HG03354 (cell line): ENCODE results near the gene KCNMA1.
"Not testable (repeated sequence)": the region's sequence is repeated elsewhere in the genome, so short reads cannot be mapped to it uniquely, and the experiment has no call there.

Experiments used
- ATAC-seq: cut with Tn5 transposase; IDR thresholded peaks from one replicate; pipeline ENCODE4 v1.9.1; 2021; ENCODE audit warnings: mild to moderate bottlenecking; ENCODE audit not compliant: unreplicated experiment, poor library complexity, severe bottlenecking

The KCNMA1 gene

GRCh38 chr10:77393821-77394501 is 243.6 kb downstream of the KCNMA1 start:
- no peak for ATAC-seq

GRCh38 chr10:77393411-77393810 is 244.2 kb downstream of the KCNMA1 start:
- ATAC-seq: no peak

GRCh38 chr10:77392851-77393250 is 244.8 kb downstream of the KCNMA1 start:
- ATAC-seq: no peak

- ATAC-seq: no peak
These were observed 245.3 kb downstream of the KCNMA1 start for GRCh38 chr10:77392236-77392721.

GRCh38 chr10:77391605-77392235 is 245.9 kb downstream of the KCNMA1 start:
- no peak for ATAC-seq

- ATAC-seq: no peak
These were observed 247.1 kb downstream of the KCNMA1 start for GRCh38 chr10:77390481-77390891.

- ATAC-seq: no peak
These were observed 249.0 kb downstream of the KCNMA1 start for GRCh38 chr10:77388571-77389100.

- ATAC-seq: not testable (repeated sequence)
These were observed 249.9 kb downstream of the KCNMA1 start for GRCh38 chr10:77387701-77388100.

GRCh38 chr10:77387247-77387646 is 250.4 kb downstream of the KCNMA1 start:
- ATAC-seq: no peak

GRCh38 chr10:77386838-77387237 is 250.8 kb downstream of the KCNMA1 start:
- ATAC-seq: no peak

GRCh38 chr10:77386365-77386764 is 251.2 kb downstream of the KCNMA1 start:
- ATAC-seq: no peak

- no peak for ATAC-seq
These were observed 252.3 kb downstream of the KCNMA1 start for GRCh38 chr10:77385315-77385714.

GRCh38 chr10:77383861-77384553 is 253.6 kb downstream of the KCNMA1 start:
- ATAC-seq: no peak

GRCh38 chr10:77381750-77382149 is 255.9 kb downstream of the KCNMA1 start:
- ATAC-seq: no peak

- no peak for ATAC-seq
These were observed 256.9 kb downstream of the KCNMA1 start for GRCh38 chr10:77380723-77381122.

GRCh38 chr10:77380191-77380590 is 257.4 kb downstream of the KCNMA1 start:
- no peak for ATAC-seq

GRCh38 chr10:77378366-77379349 is 258.9 kb downstream of the KCNMA1 start:
- no peak for ATAC-seq

- ATAC-seq: no peak
These were observed 259.8 kb downstream of the KCNMA1 start for GRCh38 chr10:77377678-77378352.

GRCh38 chr10:77377034-77377433 is 260.6 kb downstream of the KCNMA1 start:
- ATAC-seq: no peak
